ENCODE results near the gene NCBP2.

The NCBP2 gene

DNA sequence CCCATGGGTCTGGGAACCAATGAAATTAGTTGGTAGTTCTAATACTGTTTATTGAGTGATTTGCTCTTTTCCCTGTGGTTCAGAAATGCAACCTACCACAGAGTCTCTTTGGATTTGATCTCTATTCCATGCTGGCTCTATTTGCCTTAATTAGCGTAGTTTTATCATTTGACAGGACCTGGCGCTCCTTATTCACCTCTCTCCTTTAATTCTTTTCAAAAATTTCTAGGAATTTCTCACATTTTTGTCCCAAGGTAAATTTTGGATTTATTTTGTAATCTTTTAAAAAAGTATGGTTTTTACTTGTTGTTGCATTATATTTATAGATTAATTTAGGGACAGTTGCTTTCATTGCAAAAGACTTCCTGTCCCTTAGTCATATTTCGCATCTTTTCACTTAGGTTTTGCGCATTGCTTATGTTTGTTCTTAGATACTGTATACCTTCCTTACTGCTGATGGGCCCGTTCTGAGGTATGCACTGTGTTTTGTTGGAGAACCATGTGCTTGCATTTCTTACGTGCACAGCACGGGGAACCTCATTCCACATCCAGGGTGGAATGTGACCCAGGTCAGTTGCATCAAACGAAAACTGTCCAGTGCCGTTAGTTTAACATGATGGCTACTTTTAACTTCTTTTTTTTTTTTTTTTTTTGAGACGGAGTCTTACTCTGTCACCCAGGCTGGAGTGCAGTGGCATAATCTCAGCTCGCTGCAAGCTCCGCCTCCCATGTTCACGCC lies 47.6 kb downstream of the NCBP2 start:
- no peak overlapping the region for H3K4me3 ChIP-seq (ENCODE audit: low read depth, low read length)
- DNase-seq (ENCODE audit: low read depth, low spot score): no peak
- in situ Hi-C loops (cut with HindIII; ENCODE audit: low sequenced_read_pairs): no loop called here
- TF ChIP-seq, protein P1, sequence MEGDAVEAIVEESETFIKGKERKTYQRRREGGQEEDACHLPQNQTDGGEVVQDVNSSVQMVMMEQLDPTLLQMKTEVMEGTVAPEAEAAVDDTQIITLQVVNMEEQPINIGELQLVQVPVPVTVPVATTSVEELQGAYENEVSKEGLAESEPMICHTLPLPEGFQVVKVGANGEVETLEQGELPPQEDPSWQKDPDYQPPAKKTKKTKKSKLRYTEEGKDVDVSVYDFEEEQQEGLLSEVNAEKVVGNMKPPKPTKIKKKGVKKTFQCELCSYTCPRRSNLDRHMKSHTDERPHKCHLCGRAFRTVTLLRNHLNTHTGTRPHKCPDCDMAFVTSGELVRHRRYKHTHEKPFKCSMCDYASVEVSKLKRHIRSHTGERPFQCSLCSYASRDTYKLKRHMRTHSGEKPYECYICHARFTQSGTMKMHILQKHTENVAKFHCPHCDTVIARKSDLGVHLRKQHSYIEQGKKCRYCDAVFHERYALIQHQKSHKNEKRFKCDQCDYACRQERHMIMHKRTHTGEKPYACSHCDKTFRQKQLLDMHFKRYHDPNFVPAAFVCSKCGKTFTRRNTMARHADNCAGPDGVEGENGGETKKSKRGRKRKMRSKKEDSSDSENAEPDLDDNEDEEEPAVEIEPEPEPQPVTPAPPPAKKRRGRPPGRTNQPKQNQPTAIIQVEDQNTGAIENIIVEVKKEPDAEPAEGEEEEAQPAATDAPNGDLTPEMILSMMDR (IDR thresholded peaks at IDR 0.05; ENCODE audit: low read depth, low read length): no peak

DNA sequence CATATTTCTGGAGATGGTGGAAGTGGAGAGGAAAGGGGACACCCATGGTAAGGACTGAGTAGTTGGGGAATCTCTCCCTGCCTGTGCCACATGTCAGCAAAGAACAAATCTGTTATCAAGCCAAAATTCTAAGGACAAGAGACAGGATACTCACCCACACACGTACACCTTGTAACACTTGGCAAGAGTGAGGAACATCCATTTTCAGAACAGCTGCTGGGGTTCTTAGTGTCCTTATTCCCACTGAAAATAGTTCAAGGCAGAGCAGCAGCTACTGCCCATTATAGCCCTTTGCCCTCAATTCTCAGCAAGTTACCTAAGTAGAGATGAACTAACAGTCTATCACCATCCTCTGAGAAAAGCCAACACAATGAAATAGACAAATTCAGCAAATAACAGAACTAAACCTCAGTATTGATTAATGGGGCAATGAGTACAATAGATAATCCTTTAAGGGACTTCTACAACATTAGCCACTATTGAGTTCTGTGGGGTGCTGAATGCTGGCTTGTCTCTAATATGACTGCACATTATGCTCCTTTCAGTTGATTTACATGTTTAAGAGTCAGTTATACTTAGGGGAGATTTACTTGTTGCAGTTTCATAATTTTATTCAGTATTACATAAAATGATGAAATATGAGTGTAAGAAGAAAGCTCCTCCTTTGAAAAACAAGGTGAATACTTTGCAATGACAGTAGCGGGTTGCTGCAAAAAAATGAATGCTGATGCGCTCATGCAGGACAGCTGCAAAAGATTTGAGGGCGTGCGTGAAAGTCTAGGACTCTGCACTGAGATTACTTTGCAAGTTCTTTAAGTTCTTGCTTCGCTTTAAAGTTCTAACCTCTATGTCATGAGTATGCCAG lies 52.3 kb downstream of the NCBP2 start:
- TF ChIP-seq, protein P1 (IDR thresholded peaks at IDR 0.05; ENCODE audit: low read depth, low read length): no peak
- no peak for DNase-seq (ENCODE audit: low read depth, low spot score)
- in situ Hi-C loops (cut with HindIII; ENCODE audit: low sequenced_read_pairs): no loop called here
- H3K4me3 ChIP-seq (ENCODE audit: low read depth, low read length): no peak overlapping the region

DNA sequence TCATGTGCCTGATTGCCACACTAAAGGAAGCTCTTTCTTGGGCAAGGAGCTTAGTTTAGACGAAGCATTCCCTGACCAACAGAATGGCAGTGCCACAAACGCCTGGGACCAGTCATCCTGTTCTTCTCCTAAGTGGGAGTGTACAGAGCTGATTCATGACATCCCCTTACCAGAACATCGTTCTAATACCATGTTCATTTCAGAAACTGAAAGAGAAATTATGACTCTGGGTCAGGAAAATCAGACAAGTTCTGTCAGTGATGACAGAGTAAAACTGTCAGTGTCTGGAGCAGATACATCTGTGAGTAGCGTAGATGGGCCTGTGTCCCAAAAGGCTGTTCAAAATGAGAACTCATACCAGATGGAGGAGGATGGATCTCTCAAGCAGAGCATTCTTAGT lies 56.2 kb downstream of the NCBP2 start:
- in situ Hi-C loops (cut with HindIII; ENCODE audit: low sequenced_read_pairs): no loop called here
- TF ChIP-seq, protein P1 (IDR thresholded peaks at IDR 0.05; ENCODE audit: low read depth, low read length): no peak
- no peak overlapping the region for H3K4me3 ChIP-seq (ENCODE audit: low read depth, low read length)
- no peak for DNase-seq (ENCODE audit: low read depth, low spot score)
